Activated CD4-positive, alpha-beta T cell treated with anti-CD3 and anti-CD28 coated beads, Interleukin-2, amount 10 ng/mL, durations not matched to agents 7 days and 5 days (primary cell): ENCODE data around the gene MAPK12. TPM values are rescaled to one million over a fixed set of nuclear protein-coding genes. Genes with fewer than 3 reads are reported as not detected.

Experiments used
- CTCF ChIA-PET: fragments of 350-600 bp; sonication (Branson Sonifier 250); formaldehyde crosslinking; loops from one replicate; lab custom pipeline; 2021; ENCODE audit warnings: antibody characterized with exemption; lab: Charles Lee
- POLR2A ChIA-PET: fragments of 350-600 bp; sonication (Branson Sonifier 250); formaldehyde crosslinking; loops from one replicate; lab custom pipeline; 2021; ENCODE audit warnings: antibody characterized with exemption; lab: Charles Lee
- DNase-seq: peaks from one replicate; pipeline ENCODE4 v3.0.0-alpha.2; 2020
- H3K27ac Mint-ChIP-seq: one replicate; pipeline ENCODE4 v1.8.0; 2021; ENCODE audit warnings: mild to moderate bottlenecking, moderate library complexity, mixed read lengths
- H3K27me3 Mint-ChIP-seq: one replicate; pipeline ENCODE4 v1.8.0; 2021; ENCODE audit warnings: mixed read lengths
- H3K36me3 Mint-ChIP-seq: one replicate; pipeline ENCODE4 v1.8.0; 2021; ENCODE audit warnings: low read depth, mixed read lengths
- H3K4me1 Mint-ChIP-seq: one replicate; pipeline ENCODE4 v1.8.0; 2021; ENCODE audit warnings: mixed read lengths
- H3K4me3 Mint-ChIP-seq: one replicate; pipeline ENCODE4 v1.8.0; 2021; ENCODE audit warnings: mild to moderate bottlenecking, moderate library complexity, mixed read lengths
- H3K9me3 Mint-ChIP-seq: one replicate; pipeline ENCODE4 v1.8.0; 2021; ENCODE audit warnings: mixed read lengths
- total RNA-seq, 2 experiments: library from RNA; stranded (reverse); gene quantifications; one replicate each; pipeline ENCODE4 v1.2.3, GENCODE V29; 2021

The MAPK12 gene
- total RNA-seq, 2 experiments from 2014 or later = 2.9 TPM

DNA sequence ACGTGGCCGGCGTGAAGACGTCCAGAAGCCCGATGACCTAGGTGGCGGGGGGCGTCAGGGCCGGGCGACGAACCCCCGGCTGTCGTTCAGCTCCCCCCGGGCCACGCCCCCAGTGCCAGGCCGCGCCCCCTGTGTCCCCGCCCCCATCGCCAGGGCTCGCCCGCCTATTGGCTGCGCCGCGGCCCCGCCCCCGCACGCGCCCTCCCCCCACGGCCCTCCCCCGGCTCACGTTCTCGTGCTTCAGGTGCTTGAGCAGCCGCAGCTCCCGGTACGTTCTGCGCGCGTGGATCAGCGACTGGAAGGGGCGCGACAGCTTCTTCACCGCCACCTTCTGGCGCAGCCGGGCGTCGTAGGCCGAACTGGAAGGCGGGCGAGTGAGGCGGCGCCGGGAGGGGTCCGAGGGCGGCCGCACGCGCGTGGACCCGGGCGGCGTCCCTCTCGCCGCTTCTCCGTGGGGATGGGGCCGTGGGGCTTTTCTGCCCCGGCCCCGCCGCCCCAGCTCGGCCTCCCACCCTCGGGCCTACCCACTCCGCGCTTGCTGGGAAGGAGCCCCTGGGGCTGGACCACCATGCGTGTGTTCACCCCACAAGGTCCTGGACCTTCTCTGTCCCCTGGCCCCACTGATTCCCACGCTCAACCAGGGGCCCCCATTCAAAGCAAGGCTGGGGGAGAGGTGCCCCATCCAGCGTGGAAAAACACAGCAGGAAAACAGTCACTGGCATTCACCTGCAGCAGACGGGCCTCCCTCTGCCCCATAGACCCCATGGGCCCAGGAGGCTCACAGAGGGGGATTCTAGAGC is 6.3 kb upstream of the MAPK12 start:
- Mint-ChIP-seq H3K9me3 (no peaks in the 10 kb centered on the region), H3K36me3 (no peaks in the 10 kb centered on the region), H3K4me3 (peak overlapping the region; percentile 25), H3K4me1 (peaks cover 14% of the 10 kb centered on the region), H3K27me3 (peaks cover 14% of the 10 kb centered on the region), H3K27ac (no peak overlapping the region)
- CTCF ChIA-PET = interaction anchor here (1.6 kb wide), 2 partner anchors 9 to 74 kb away, joined by 5 read pairs; no protein-coding TSS in a partner anchor
- POLR2A ChIA-PET = no interaction called here
- DNase-seq = peak; percentile 57

- ChIA-PET POLR2A (no interaction called here), CTCF (interaction anchor here (1.6 kb wide), 1 partner anchor 10 kb away, joined by 5 read pairs; no protein-coding TSS in a partner anchor)
- H3K27ac Mint-ChIP-seq = no peak overlapping the region
- H3K27me3 Mint-ChIP-seq = peaks cover 14% of the 10 kb centered on the region
- DNase-seq = no peak
- no peaks in the 10 kb centered on the region for H3K36me3 Mint-ChIP-seq
- no peak overlapping the region for H3K4me3 Mint-ChIP-seq
- H3K9me3 Mint-ChIP-seq = no peaks in the 10 kb centered on the region
- peaks cover 17% of the 10 kb centered on the region for H3K4me1 Mint-ChIP-seq
Measured at GRCh38 chr22:50266994-50267393, 5.5 kb upstream of the MAPK12 start.

DNA sequence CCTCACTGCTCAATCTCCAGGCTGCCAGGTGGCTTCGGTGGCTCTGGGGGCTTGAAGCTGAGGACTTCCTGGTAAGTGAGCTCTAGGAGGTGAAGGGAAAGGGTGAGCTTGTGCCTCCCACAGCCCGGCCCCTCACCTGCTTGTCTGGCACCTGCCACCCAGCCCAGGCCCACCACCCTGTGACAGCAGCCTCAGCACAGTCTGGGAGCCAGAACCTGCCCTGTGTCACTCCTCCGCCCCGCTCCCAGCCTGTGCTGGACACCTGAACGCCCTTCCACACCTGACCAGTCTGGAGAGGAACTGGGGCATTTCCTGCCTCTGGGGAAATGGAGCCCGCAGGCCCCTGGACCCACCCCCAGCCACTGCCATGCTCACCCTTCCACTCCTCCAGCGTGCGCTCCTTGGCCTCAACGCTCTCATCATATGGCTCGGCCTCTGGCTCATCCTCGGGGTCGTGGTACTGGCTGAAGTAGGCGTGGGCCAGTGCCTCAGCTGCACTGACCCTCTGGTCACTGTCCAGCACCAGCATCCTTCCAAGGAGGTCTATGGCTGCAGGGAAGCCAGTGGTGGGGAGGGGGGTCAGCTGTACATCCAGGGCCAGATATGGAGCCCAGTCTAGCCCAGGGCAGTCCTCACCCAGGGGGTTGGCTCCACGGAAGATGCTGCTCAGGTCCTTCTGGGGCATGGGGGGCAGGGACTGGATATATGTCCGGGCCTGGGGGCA is 3.6 kb upstream of the MAPK12 start:
- DNase-seq = no peak
- CTCF ChIA-PET = interaction anchor here (1.5 to 5.0 kb wide), 3 partner anchors 9 to 261 kb away, joined by 4 to 25 read pairs (median 5); partner anchors contain the start of gene SCO2
- POLR2A ChIA-PET = no interaction called here
- Mint-ChIP-seq H3K27me3 (peaks cover 16% of the 10 kb centered on the region), H3K36me3 (no peaks in the 10 kb centered on the region), H3K4me1 (peaks cover 14% of the 10 kb centered on the region), H3K4me3 (no peak overlapping the region), H3K27ac (no peak overlapping the region), H3K9me3 (no peaks in the 10 kb centered on the region)

DNA sequence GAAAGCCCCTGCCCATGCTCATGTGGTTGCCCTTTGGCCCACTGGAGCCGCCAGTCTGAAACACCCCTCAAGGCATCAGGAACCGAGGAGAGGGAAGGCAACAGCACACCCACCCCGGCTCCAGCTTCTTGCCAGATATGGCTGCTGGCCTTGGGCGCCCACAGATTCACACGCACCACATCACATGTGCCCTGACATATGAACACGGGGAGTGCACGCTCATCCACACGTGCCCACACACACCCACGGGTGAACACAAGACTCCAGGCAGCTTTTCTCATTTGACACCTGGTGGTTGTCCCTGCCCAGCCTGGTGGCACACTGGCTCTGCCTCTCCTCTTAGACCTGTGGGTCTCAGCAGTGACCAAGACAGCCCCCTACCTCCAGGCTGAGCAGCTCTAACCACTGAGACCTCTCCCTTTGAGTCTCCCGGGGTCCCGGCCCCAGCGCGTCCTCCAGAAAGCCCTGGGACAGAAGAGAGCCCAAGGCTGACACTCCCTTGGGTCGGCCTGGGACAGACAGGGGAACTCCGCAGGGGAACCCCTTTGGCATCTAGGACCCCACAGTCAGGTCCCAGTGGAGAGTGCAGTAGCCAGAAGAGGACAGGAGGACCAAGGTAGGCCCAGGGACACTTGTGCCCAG is 2.7 kb upstream of the MAPK12 start:
- Mint-ChIP-seq H3K4me3 (no peak overlapping the region), H3K27me3 (peaks cover 16% of the 10 kb centered on the region), H3K27ac (no peak overlapping the region), H3K9me3 (no peaks in the 10 kb centered on the region), H3K4me1 (peaks cover 11% of the 10 kb centered on the region), H3K36me3 (no peaks in the 10 kb centered on the region)
- ChIA-PET CTCF (interaction anchor here (1.5 to 5.0 kb wide), 3 partner anchors 10 to 262 kb away, joined by 4 to 25 read pairs (median 5); partner anchors contain the start of gene SCO2), POLR2A (no interaction called here)
- DNase-seq = no peak

DNA sequence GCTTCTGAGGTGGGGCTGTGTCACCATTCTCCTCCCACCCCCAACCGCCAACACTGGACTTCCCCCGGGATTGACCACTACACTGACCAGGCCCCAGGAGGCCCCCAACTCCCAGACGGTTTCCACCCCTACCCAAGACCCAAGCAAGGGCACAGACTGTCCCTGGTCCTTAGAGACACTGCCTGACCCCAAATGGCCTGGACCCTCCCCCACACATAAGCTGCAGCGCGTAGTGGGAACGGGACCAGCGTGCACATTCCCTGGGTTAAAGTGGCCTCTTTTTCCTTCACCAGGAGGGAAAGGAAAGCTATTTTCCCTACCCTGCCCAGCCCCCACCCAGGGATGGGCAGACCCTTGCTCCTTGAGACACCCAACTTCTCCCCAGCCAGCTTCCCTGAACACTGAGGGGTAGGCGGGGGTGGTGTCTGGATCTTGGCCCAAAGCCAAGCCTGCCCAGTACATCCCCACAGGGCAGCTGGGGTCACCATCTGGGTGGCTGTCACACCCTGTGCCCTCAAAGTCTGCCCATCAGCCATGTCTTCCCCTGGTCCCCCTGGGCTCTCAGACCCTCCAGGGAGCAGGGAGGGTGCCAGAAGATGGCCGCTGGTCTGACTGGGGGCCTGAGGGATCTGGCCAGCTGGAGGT is 1.6 kb upstream of the MAPK12 start:
- POLR2A ChIA-PET = no interaction called here
- Mint-ChIP-seq H3K27ac (no peak overlapping the region), H3K36me3 (no peaks in the 10 kb centered on the region), H3K9me3 (no peaks in the 10 kb centered on the region), H3K4me1 (peaks cover 8% of the 10 kb centered on the region), H3K27me3 (peaks cover 15% of the 10 kb centered on the region), H3K4me3 (no peak overlapping the region)
- CTCF ChIA-PET = interaction anchor here (1.2 to 5.0 kb wide), 4 partner anchors 10 to 235 kb away, joined by 4 to 25 read pairs (median 5); partner anchors contain the start of gene HDAC10
- no peak for DNase-seq

DNA sequence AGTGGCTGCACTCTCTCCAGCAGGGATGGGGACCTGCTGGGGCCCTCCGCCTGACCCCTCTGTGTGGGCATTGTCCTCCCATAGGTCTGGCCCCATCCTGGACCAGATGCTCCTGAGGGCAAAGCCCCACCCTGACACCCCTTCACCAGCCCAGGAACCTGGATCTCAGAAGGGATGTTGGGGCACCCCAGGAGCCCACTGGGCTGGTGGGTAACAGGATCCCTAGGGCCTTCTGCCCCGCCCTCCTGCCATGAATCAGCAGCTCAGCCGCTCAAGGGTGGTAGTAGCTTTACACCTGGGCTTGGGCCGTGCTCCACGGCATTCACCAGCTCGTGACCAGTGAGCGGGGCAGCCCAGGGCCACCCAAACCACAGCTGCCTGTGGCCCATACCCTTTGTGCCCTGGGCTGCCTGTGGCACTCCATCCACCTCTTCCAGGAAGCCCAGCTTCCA is 1.0 kb upstream of the MAPK12 start:
- Mint-ChIP-seq H3K4me1 (peaks cover 6% of the 10 kb centered on the region), H3K27ac (no peak overlapping the region), H3K9me3 (no peaks in the 10 kb centered on the region), H3K27me3 (peaks cover 15% of the 10 kb centered on the region), H3K4me3 (peak overlapping the region; percentile 45), H3K36me3 (no peaks in the 10 kb centered on the region)
- no peak for DNase-seq
- CTCF ChIA-PET = interaction anchor here (1.2 to 5.0 kb wide), 4 partner anchors 10 to 235 kb away, joined by 4 to 25 read pairs (median 5); partner anchors contain the start of gene HDAC10
- POLR2A ChIA-PET = no interaction called here

- ChIA-PET POLR2A (no interaction called here), CTCF (interaction anchor here (0.6 to 5.0 kb wide), 3 partner anchors 13 to 81 kb away, joined by 3 to 25 read pairs (median 5); no protein-coding TSS in a partner anchor)
- peak; percentile 29 for DNase-seq
- H3K4me3 Mint-ChIP-seq = no peak overlapping the region
- H3K27me3 Mint-ChIP-seq = peaks cover 15% of the 10 kb centered on the region
- no peaks in the 10 kb centered on the region for H3K9me3 Mint-ChIP-seq
- peaks cover 6% of the 10 kb centered on the region for H3K4me1 Mint-ChIP-seq
- no peaks in the 10 kb centered on the region for H3K36me3 Mint-ChIP-seq
- no peak overlapping the region for H3K27ac Mint-ChIP-seq
Measured at GRCh38 chr22:50260801-50261614, 475 bp downstream of the MAPK12 start.

- ChIA-PET CTCF (interaction anchor here (0.6 to 1.2 kb wide), 2 partner anchors 48 to 82 kb away, joined by 3 to 5 read pairs; no protein-coding TSS in a partner anchor), POLR2A (no interaction called here)
- Mint-ChIP-seq H3K4me1 (peaks cover 6% of the 10 kb centered on the region), H3K4me3 (no peak overlapping the region), H3K27me3 (peaks cover 15% of the 10 kb centered on the region), H3K27ac (no peak overlapping the region), H3K36me3 (no peaks in the 10 kb centered on the region), H3K9me3 (no peaks in the 10 kb centered on the region)
- no peak for DNase-seq
Measured at GRCh38 chr22:50260434-50260800, 1.1 kb downstream of the MAPK12 start.

DNA sequence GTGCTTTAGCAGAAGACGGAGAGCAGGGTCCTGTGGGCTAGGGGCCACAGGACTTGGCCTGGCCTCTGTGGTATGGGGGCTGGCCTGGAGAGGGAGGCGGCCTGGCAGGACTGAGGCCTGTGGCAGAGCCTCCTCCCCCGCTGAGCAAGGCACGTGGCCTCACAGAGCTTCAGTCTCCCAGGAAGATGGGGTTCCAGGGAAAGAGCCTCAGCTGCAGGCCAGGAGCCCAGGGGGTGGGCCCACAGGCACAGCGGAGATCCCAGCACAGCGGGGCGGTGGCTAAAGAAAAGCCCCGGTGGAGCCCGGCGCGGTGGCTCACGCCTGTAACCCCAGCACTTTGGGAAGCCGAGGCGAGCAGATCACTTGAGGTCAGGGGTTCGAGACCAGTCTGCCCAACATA is 2.2 kb downstream of the MAPK12 start:
- CTCF ChIA-PET = interaction anchor here (1.6 kb wide), 1 partner anchor 8 kb away, joined by 4 read pairs; the partner anchor contains the start of gene HDAC10
- no peaks in the 10 kb centered on the region for H3K36me3 Mint-ChIP-seq
- peaks cover 15% of the 10 kb centered on the region for H3K27me3 Mint-ChIP-seq
- peaks cover 6% of the 10 kb centered on the region for H3K4me1 Mint-ChIP-seq
- peak overlapping the region; percentile 13 for H3K27ac Mint-ChIP-seq
- no peaks in the 10 kb centered on the region for H3K9me3 Mint-ChIP-seq
- H3K4me3 Mint-ChIP-seq = no peak overlapping the region
- DNase-seq = no peak
- POLR2A ChIA-PET = no interaction called here

- Mint-ChIP-seq H3K36me3 (no peaks in the 10 kb centered on the region), H3K4me3 (no peak overlapping the region), H3K27me3 (peaks cover 15% of the 10 kb centered on the region), H3K4me1 (peaks cover 6% of the 10 kb centered on the region), H3K27ac (peak overlapping the region; percentile 13), H3K9me3 (no peaks in the 10 kb centered on the region)
- POLR2A ChIA-PET = no interaction called here
- DNase-seq = no peak
- CTCF ChIA-PET = interaction anchor here (0.8 to 1.6 kb wide), 2 partner anchors 8 to 18 kb away, joined by 4 to 6 read pairs; partner anchors contain the start of gene HDAC10
Measured at GRCh38 chr22:50258361-50259292, 2.9 kb downstream of the MAPK12 start.
